ENCODE data around the gene FAM13A.

FAM13A gene

GRCh38 chr4:88780389-88780788, 276.6 kb downstream of the FAM13A start:
- Histone ChIP-seq H2BK120ac (ENCODE audit: low read depth, low read length) (no peak overlapping the region), H3K4me1 (ENCODE audit: control insufficient read depth in 2 of 2, insufficient read depth in 1 of 2, low read depth in 1 of 2, low read length in 2 of 2) (peaks cover 0 to 4% of the 10 kb centered on the region in 2 donors), H2AK5ac (ENCODE audit: low read depth, low read length) (no peak overlapping the region), H3K23ac (ENCODE audit: low read depth, low read length, poor library complexity) (no peak overlapping the region), H4K8ac (ENCODE audit: low read depth, low read length) (no peak overlapping the region), H3K36me3 (replicated peaks in 1 of 2; ENCODE audit: control insufficient read depth in 2 of 2, insufficient read depth in 2 of 2, low read length in 2 of 2) (peaks cover 2 to 18% of the 10 kb centered on the region in 2 donors), H3K4me3 (ENCODE audit: low read length in 2 of 2) (no peak overlapping the region), H4K91ac (ENCODE audit: low read depth, low read length, poor library complexity) (no peak overlapping the region), H2BK5ac (ENCODE audit: low read length) (no peak overlapping the region), H3K9me3 (replicated peaks in 1 of 2; ENCODE audit: control insufficient read depth in 2 of 2, insufficient read depth in 1 of 2, low read depth in 1 of 2, low read length in 2 of 2) (peaks cover 0 to 4% of the 10 kb centered on the region in 2 donors), H3K18ac (ENCODE audit: low read length) (no peak overlapping the region), H2BK15ac (ENCODE audit: low read length) (no peak overlapping the region), H3K27me3 (ENCODE audit: control insufficient read depth in 3 of 3, insufficient read depth in 3 of 3, low read depth in 1 of 3, low read length in 3 of 3) (no peaks in the 10 kb centered on the region), H3K14ac (ENCODE audit: low read length) (no peak overlapping the region), H3K79me1 (ENCODE audit: low read depth, low read length) (no peaks in the 10 kb centered on the region), H3K4me2 (ENCODE audit: insufficient read depth, low read length, poor library complexity, severe bottlenecking) (no peak overlapping the region), H3K4ac (ENCODE audit: low read length) (no peak overlapping the region), H2BK12ac (ENCODE audit: low read length) (no peak overlapping the region), H3K9ac (ENCODE audit: low read depth, low read length, poor library complexity) (no peak overlapping the region), H3K27ac (replicated peaks; ENCODE audit: low read length) (no peak overlapping the region), H2AFZ (ENCODE audit: low read length) (no peak overlapping the region)
- DNase-seq (ENCODE audit: low spot score): no peak
- WGBS, 2 donors (ENCODE audit: extremely low coverage in 2 of 2, insufficient read length in 2 of 2, insufficient replicate concordance in 1 of 2): no CpG with 5 or more reads among the region's 1 CpG

GRCh38 chr4:88779431-88779830, 277.6 kb downstream of the FAM13A start:
- Histone ChIP-seq H4K91ac (ENCODE audit: low read depth, low read length, poor library complexity) (no peak overlapping the region), H3K4me2 (ENCODE audit: insufficient read depth, low read length, poor library complexity, severe bottlenecking) (no peak overlapping the region), H3K9ac (ENCODE audit: low read depth, low read length, poor library complexity) (no peak overlapping the region), H3K79me1 (ENCODE audit: low read depth, low read length) (no peaks in the 10 kb centered on the region), H3K18ac (ENCODE audit: low read length) (no peak overlapping the region), H2AK5ac (ENCODE audit: low read depth, low read length) (no peak overlapping the region), H4K8ac (ENCODE audit: low read depth, low read length) (no peak overlapping the region), H2BK5ac (ENCODE audit: low read length) (no peak overlapping the region), H3K27ac (replicated peaks; ENCODE audit: low read length) (no peak overlapping the region), H3K14ac (ENCODE audit: low read length) (no peak overlapping the region), H3K9me3 (replicated peaks in 1 of 2; ENCODE audit: control insufficient read depth in 2 of 2, insufficient read depth in 1 of 2, low read depth in 1 of 2, low read length in 2 of 2) (peaks cover 0 to 4% of the 10 kb centered on the region in 2 donors), H3K23ac (ENCODE audit: low read depth, low read length, poor library complexity) (no peak overlapping the region), H3K4me1 (ENCODE audit: control insufficient read depth in 2 of 2, insufficient read depth in 1 of 2, low read depth in 1 of 2, low read length in 2 of 2) (peaks cover 0 to 4% of the 10 kb centered on the region in 2 donors), H3K4me3 (ENCODE audit: low read length in 2 of 2) (no peak overlapping the region), H2BK120ac (ENCODE audit: low read depth, low read length) (no peak overlapping the region), H2AFZ (ENCODE audit: low read length) (no peak overlapping the region), H2BK12ac (ENCODE audit: low read length) (no peak overlapping the region), H3K36me3 (replicated peaks in 1 of 2; ENCODE audit: control insufficient read depth in 2 of 2, insufficient read depth in 2 of 2, low read length in 2 of 2) (peaks cover 2 to 16% of the 10 kb centered on the region in 2 donors), H3K4ac (ENCODE audit: low read length) (no peak overlapping the region), H3K27me3 (ENCODE audit: control insufficient read depth in 3 of 3, insufficient read depth in 3 of 3, low read depth in 1 of 3, low read length in 3 of 3) (no peaks in the 10 kb centered on the region), H2BK15ac (ENCODE audit: low read length) (no peak overlapping the region)
- DNase-seq (ENCODE audit: low spot score): no peak
- no CpG with 5 or more reads among the region's 3 CpGs for WGBS, 2 donors (ENCODE audit: extremely low coverage in 2 of 2, insufficient read length in 2 of 2, insufficient replicate concordance in 1 of 2)

- H3K36me3 ChIP-seq (replicated peaks in 1 of 2; ENCODE audit: control insufficient read depth in 2 of 2, insufficient read depth in 2 of 2, low read length in 2 of 2): no peaks in the 10 kb centered on the region
- H3K9me3 ChIP-seq (replicated peaks in 1 of 2; ENCODE audit: control insufficient read depth in 2 of 2, insufficient read depth in 1 of 2, low read depth in 1 of 2, low read length in 2 of 2): peaks cover 0 to 4% of the 10 kb centered on the region in 2 donors
- H3K4me1 ChIP-seq (ENCODE audit: control insufficient read depth in 2 of 2, insufficient read depth in 1 of 2, low read depth in 1 of 2, low read length in 2 of 2): peaks cover 0 to 4% of the 10 kb centered on the region in 2 donors
- no peak overlapping the region for H2AK5ac ChIP-seq (ENCODE audit: low read depth, low read length)
- no peak overlapping the region for H3K9ac ChIP-seq (ENCODE audit: low read depth, low read length, poor library complexity)
- no peak overlapping the region for H3K23ac ChIP-seq (ENCODE audit: low read depth, low read length, poor library complexity)
- no peak overlapping the region for H3K27ac ChIP-seq (replicated peaks; ENCODE audit: low read length)
- H2AFZ ChIP-seq (ENCODE audit: low read length): no peak overlapping the region
- H4K91ac ChIP-seq (ENCODE audit: low read depth, low read length, poor library complexity): no peak overlapping the region
- no peak for DNase-seq (ENCODE audit: low spot score)
- no peaks in the 10 kb centered on the region for H3K79me1 ChIP-seq (ENCODE audit: low read depth, low read length)
- no peak overlapping the region for H3K4ac ChIP-seq (ENCODE audit: low read length)
- no peak overlapping the region for H3K4me3 ChIP-seq (ENCODE audit: low read length in 2 of 2)
- H3K18ac ChIP-seq (ENCODE audit: low read length): no peak overlapping the region
- no peak overlapping the region for H2BK5ac ChIP-seq (ENCODE audit: low read length)
- H4K8ac ChIP-seq (ENCODE audit: low read depth, low read length): no peak overlapping the region
- no peak overlapping the region for H2BK12ac ChIP-seq (ENCODE audit: low read length)
- H2BK120ac ChIP-seq (ENCODE audit: low read depth, low read length): no peak overlapping the region
- H3K4me2 ChIP-seq (ENCODE audit: insufficient read depth, low read length, poor library complexity, severe bottlenecking): no peak overlapping the region
- H3K27me3 ChIP-seq (ENCODE audit: control insufficient read depth in 3 of 3, insufficient read depth in 3 of 3, low read depth in 1 of 3, low read length in 3 of 3): no peaks in the 10 kb centered on the region
- H3K14ac ChIP-seq (ENCODE audit: low read length): no peak overlapping the region
- H2BK15ac ChIP-seq (ENCODE audit: low read length): no peak overlapping the region
- no CpG with 5 or more reads among the region's 2 CpGs for WGBS, 2 donors (ENCODE audit: extremely low coverage in 2 of 2, insufficient read length in 2 of 2, insufficient replicate concordance in 1 of 2)
Observed at GRCh38 chr4:88775529-88775928, 281.5 kb downstream of the FAM13A start.

- Histone ChIP-seq H3K4me2 (ENCODE audit: insufficient read depth, low read length, poor library complexity, severe bottlenecking) (no peak overlapping the region), H2BK120ac (ENCODE audit: low read depth, low read length) (no peak overlapping the region), H3K18ac (ENCODE audit: low read length) (no peak overlapping the region), H4K8ac (ENCODE audit: low read depth, low read length) (no peak overlapping the region), H2BK12ac (ENCODE audit: low read length) (no peak overlapping the region), H3K23ac (ENCODE audit: low read depth, low read length, poor library complexity) (no peak overlapping the region), H3K4me1 (ENCODE audit: control insufficient read depth in 2 of 2, insufficient read depth in 1 of 2, low read depth in 1 of 2, low read length in 2 of 2) (peaks cover 0 to 4% of the 10 kb centered on the region in 2 donors), H3K27me3 (ENCODE audit: control insufficient read depth in 3 of 3, insufficient read depth in 3 of 3, low read depth in 1 of 3, low read length in 3 of 3) (no peaks in the 10 kb centered on the region), H3K9me3 (replicated peaks in 1 of 2; ENCODE audit: control insufficient read depth in 2 of 2, insufficient read depth in 1 of 2, low read depth in 1 of 2, low read length in 2 of 2) (peaks cover 0 to 4% of the 10 kb centered on the region in 2 donors), H3K36me3 (replicated peaks in 1 of 2; ENCODE audit: control insufficient read depth in 2 of 2, insufficient read depth in 2 of 2, low read length in 2 of 2) (no peaks in the 10 kb centered on the region), H3K14ac (ENCODE audit: low read length) (no peak overlapping the region), H3K27ac (replicated peaks; ENCODE audit: low read length) (no peak overlapping the region), H2BK15ac (ENCODE audit: low read length) (no peak overlapping the region), H4K91ac (ENCODE audit: low read depth, low read length, poor library complexity) (no peak overlapping the region), H2AK5ac (ENCODE audit: low read depth, low read length) (no peak overlapping the region), H3K9ac (ENCODE audit: low read depth, low read length, poor library complexity) (no peak overlapping the region), H2BK5ac (ENCODE audit: low read length) (no peak overlapping the region), H3K4me3 (ENCODE audit: low read length in 2 of 2) (no peak overlapping the region), H3K4ac (ENCODE audit: low read length) (no peak overlapping the region), H3K79me1 (ENCODE audit: low read depth, low read length) (no peaks in the 10 kb centered on the region), H2AFZ (ENCODE audit: low read length) (no peak overlapping the region)
- no peak for DNase-seq (ENCODE audit: low spot score)
- 100% methylated on average over 1 of the region's 1 CpG; no CpG with 5 or more reads in 1 of the 2 donors for WGBS, 2 donors (ENCODE audit: extremely low coverage in 2 of 2, insufficient read length in 2 of 2, insufficient replicate concordance in 1 of 2)
Observed at GRCh38 chr4:88775026-88775425, 282.0 kb downstream of the FAM13A start.
